CD14-positive monocyte (primary cell): ENCODE measurements around the gene SORBS1. TPM values are rescaled to one million over a fixed set of nuclear protein-coding genes. Genes with fewer than 3 reads are reported as not detected.

ENCODE experiments used
- DNase-seq, 3 donors: peaks; one replicate each; pipeline ENCODE4 v3.0.0-alpha.2; 2011 to 2022
- H2AFZ ChIP-seq: 2 replicates; pipeline ENCODE4 v1.6.0; 2012; ENCODE audit warnings: mild to moderate bottlenecking, low read depth, low read length, inconsistent platforms; ENCODE audit not compliant: insufficient read depth, poor library complexity, severe bottlenecking
- H3K27ac ChIP-seq, 2 donors: 1 replicate in 1 of 2; 2 replicates in 1 of 2; pipeline ENCODE4 v1.5.1; 2012 to 2013; ENCODE audit warnings: low read length in 2 of 2, control low read depth in 1 of 2, inconsistent platforms in 1 of 2, low read depth in 1 of 2, mild to moderate bottlenecking in 1 of 2
- H3K27me3 ChIP-seq, 2 donors: one replicate each; pipeline versions ENCODE4 v1.6.0 to v1.6.1; 2011 to 2013; ENCODE audit warnings: low read length in 2 of 2; ENCODE audit not compliant: control insufficient read depth in 2 of 2, insufficient read depth in 2 of 2
- H3K36me3 ChIP-seq, 2 donors: replicated peaks in 1 of 2; 1 replicate in 1 of 2; 2 replicates in 1 of 2; pipeline versions ENCODE4 v1.5.1 to v1.6.1; 2012 to 2013; ENCODE audit warnings: low read length in 2 of 2, control low read depth in 1 of 2, inconsistent platforms in 1 of 2, mild to moderate bottlenecking in 1 of 2; ENCODE audit not compliant: insufficient read depth in 2 of 2, control insufficient read depth in 1 of 2
- H3K4me1 ChIP-seq, 2 donors: 1 replicate in 1 of 2; 2 replicates in 1 of 2; pipeline versions ENCODE4 v1.5.1 to v1.6.1; 2012 to 2013; ENCODE audit warnings: low read length in 2 of 2, control low read depth in 1 of 2, inconsistent platforms in 1 of 2, mild to moderate bottlenecking in 1 of 2, moderate library complexity in 1 of 2; ENCODE audit not compliant: insufficient read depth in 2 of 2, control insufficient read depth in 1 of 2
- H3K4me2 ChIP-seq: replicated peaks from 2 replicates; pipeline ENCODE3; 2012; ENCODE audit warnings: low read length, moderate library complexity, mild to moderate bottlenecking; ENCODE audit not compliant: poor library complexity, severe bottlenecking; ENCODE audit errors: extremely low read depth
- H3K4me3 ChIP-seq, 3 experiments: fragments of 200-600 bp in 1 of 3; sonication (generic) in 1 of 3; replicated peaks in 1 of 3; 1 replicate in 2 of 3; 2 replicates in 1 of 3; pipeline ENCODE4 v1.5.1; 2011 to 2013; ENCODE audit warnings: low read length in 3 of 3, mild to moderate bottlenecking in 3 of 3, control low read depth in 2 of 3, low read depth in 2 of 3, inconsistent platforms in 1 of 3, moderate library complexity in 1 of 3
- H3K79me2 ChIP-seq: 2 replicates; pipeline ENCODE4 v1.6.0; 2012; ENCODE audit warnings: mild to moderate bottlenecking, control low read depth, inconsistent platforms, low read length, moderate library complexity; ENCODE audit not compliant: insufficient read depth
- H3K9ac ChIP-seq: 2 replicates; pipeline ENCODE4 v1.6.0; 2017; ENCODE audit warnings: low read length, mild to moderate bottlenecking; ENCODE audit not compliant: insufficient read depth, poor library complexity, severe bottlenecking
- H3K9me3 ChIP-seq, 2 donors: replicated peaks in 1 of 2; 1 replicate in 1 of 2; 2 replicates in 1 of 2; pipeline versions ENCODE4 v1.5.1 to v1.6.1; 2012 to 2013; ENCODE audit warnings: low read length in 2 of 2, control low read depth in 1 of 2; ENCODE audit not compliant: control insufficient read depth in 1 of 2, insufficient read depth in 1 of 2
- H4K20me1 ChIP-seq: 2 replicates; pipeline ENCODE4 v1.6.0; 2012; ENCODE audit warnings: mild to moderate bottlenecking, low read length, control low read depth, moderate library complexity; ENCODE audit not compliant: insufficient read depth
- H3K27ac Mint-ChIP-seq, 7 donors: one replicate each; pipeline ENCODE4 v1.8.0; 2020; ENCODE audit warnings: mild to moderate bottlenecking in 7 of 7, mixed read lengths in 7 of 7, moderate library complexity in 6 of 7, inconsistent platforms in 2 of 7
- H3K27me3 Mint-ChIP-seq, 3 donors: one replicate each; pipeline ENCODE4 v1.8.0; 2021 to 2022; ENCODE audit warnings: low read depth in 3 of 3, mild to moderate bottlenecking in 3 of 3, mixed read lengths in 3 of 3, moderate library complexity in 3 of 3, inconsistent platforms in 1 of 3
- H3K36me3 Mint-ChIP-seq, 2 donors: one replicate each; pipeline ENCODE4 v1.8.0; 2020; ENCODE audit warnings: mixed read lengths in 2 of 2, inconsistent platforms in 1 of 2, mild to moderate bottlenecking in 1 of 2
- H3K4me1 Mint-ChIP-seq: one replicate; pipeline ENCODE4 v1.8.0; 2020; ENCODE audit warnings: mild to moderate bottlenecking, mixed read lengths
- H3K4me3 Mint-ChIP-seq, 2 donors: one replicate each; pipeline ENCODE4 v1.8.0; 2020; ENCODE audit warnings: mild to moderate bottlenecking in 2 of 2, mixed read lengths in 2 of 2, moderate library complexity in 1 of 2
- H3K9me3 Mint-ChIP-seq, 7 donors: one replicate each; pipeline ENCODE4 v1.8.0; 2020 to 2022; ENCODE audit warnings: mixed read lengths in 7 of 7, mild to moderate bottlenecking in 6 of 7, moderate library complexity in 6 of 7, inconsistent platforms in 2 of 7
- CTCF ChIP-seq: fragments of 200-600 bp; IDR thresholded peaks from one replicate; pipeline ENCODE4 v1.8.0; 2022; ENCODE audit warnings: antibody characterized with exemption, mild to moderate bottlenecking
- WGBS: methylation state at CpG from one replicate; pipeline ENCODE4 v1.1.5; 2013; ENCODE audit warnings: missing lambda C conversion rate; ENCODE audit not compliant: insufficient coverage; 5-methylcytosine and 5-hydroxymethylcytosine counted together
- intact Hi-C, 2 donors: fragments of 100-400 bp; cut with micrococcal nuclease; formaldehyde crosslinking; loops; one replicate each; pipeline versions ENCODE4 v1.15.0 to v1.15.1; 2023
- polyA plus RNA-seq, 3 donors: library from polyadenylated mRNA; depleted of rRNA in 1 of 3; unstranded in 2 of 3; stranded (reverse) in 1 of 3; fragments of 300-500 nt in 2 of 3; fragments of >200 nt in 1 of 3; fragmentation: Illumina TruSeq in 2 of 3; gene quantifications; 1 replicate in 2 of 3; 2 replicates in 1 of 3; pipeline ENCODE4 v1.2.3, GENCODE V29; 2012 to 2021

Gene SORBS1
- polyA plus RNA-seq, 3 donors, result 0.08 to 0.15 TPM; not detected in 1

GRCh38 chr10:95518455-95519452 lies 42.4 kb downstream of the SORBS1 start:
- Histone ChIP-seq H2AFZ (no peak overlapping the region), H3K9ac (no peak overlapping the region), H3K27ac (no peak overlapping the region), H3K4me3 (no peak overlapping the region), H4K20me1 (no peaks in the 10 kb centered on the region), H3K4me2 (no peak overlapping the region), H3K79me2 (no peaks in the 10 kb centered on the region), H3K36me3 (no peaks in the 10 kb centered on the region), H3K27me3 (no peaks in the 10 kb centered on the region), H3K9me3 (no peaks in the 10 kb centered on the region), H3K4me1 (no peaks in the 10 kb centered on the region)
- intact Hi-C loops, result no loop called here
- H3K9me3 Mint-ChIP-seq, result peaks cover 0 to 2% (median 0%) of the 10 kb centered on the region in 7 donors
- no peak for DNase-seq
- H3K27ac Mint-ChIP-seq, result no peak overlapping the region
- no peaks in the 10 kb centered on the region for H3K4me1 Mint-ChIP-seq
- no peaks in the 10 kb centered on the region for H3K36me3 Mint-ChIP-seq
- no peak overlapping the region for H3K4me3 Mint-ChIP-seq
- 83% methylated on average over 4 of the region's 8 CpGs for WGBS
- H3K27me3 Mint-ChIP-seq, result peaks cover 0 to 1% (median 0%) of the 10 kb centered on the region in 3 donors
- no peak for TF ChIP-seq CTCF

- H3K9ac ChIP-seq, result no peak overlapping the region
- Mint-ChIP-seq H3K9me3 (peaks cover 0 to 2% (median 0%) of the 10 kb centered on the region in 7 donors), H3K4me1 (no peaks in the 10 kb centered on the region), H3K27me3 (peaks cover 0 to 4% (median 1%) of the 10 kb centered on the region in 3 donors), H3K27ac (no peak overlapping the region), H3K36me3 (no peaks in the 10 kb centered on the region), H3K4me3 (no peak overlapping the region)
- no peaks in the 10 kb centered on the region for H3K27me3 ChIP-seq
- no peaks in the 10 kb centered on the region for H3K36me3 ChIP-seq
- DNase-seq, result no peak
- no peak for TF ChIP-seq CTCF
- no peak overlapping the region for H2AFZ ChIP-seq
- H3K27ac ChIP-seq, result no peak overlapping the region
- no peaks in the 10 kb centered on the region for H3K79me2 ChIP-seq
- no peak overlapping the region for H3K4me3 ChIP-seq
- H3K4me1 ChIP-seq, result no peaks in the 10 kb centered on the region
- H4K20me1 ChIP-seq, result no peaks in the 10 kb centered on the region
- no peak overlapping the region for H3K4me2 ChIP-seq
- WGBS, result 88% methylated on average over 4 of the region's 5 CpGs
- intact Hi-C loops, result no loop called here
- no peaks in the 10 kb centered on the region for H3K9me3 ChIP-seq
Observed at GRCh38 chr10:95517536-95518454, 43.4 kb downstream of the SORBS1 start.
